Left lobe of liver (tissue), 2 donors: ENCODE data around the gene UQCRHL. TPM values are rescaled to one million over a fixed set of nuclear protein-coding genes. Genes with fewer than 3 reads are reported as not detected.

Experiments
- ATAC-seq: fragments of 200-7000 bp; cut with Tn5 transposase; one replicate; pipeline ENCODE4 v1.9.1; 2020; ENCODE audit warnings: mild to moderate bottlenecking, moderate library complexity
- DNase-seq: peaks from one replicate; pipeline ENCODE4 v3.0.0-alpha.2; 2020; ENCODE audit warnings: low spot score
- total RNA-seq: library from RNA; stranded (reverse); gene quantifications from one replicate; pipeline ENCODE4 v1.2.1, GENCODE V29; 2021
- donor health status: DM: no; HTN: no; CAD: no; lungs with moderate emphysema.
- donor health status: DM: no; HTN: yes; CAD: no.

The UQCRHL gene
- total RNA-seq, 1 donor from 2014 or later = 0.98 TPM

DNA sequence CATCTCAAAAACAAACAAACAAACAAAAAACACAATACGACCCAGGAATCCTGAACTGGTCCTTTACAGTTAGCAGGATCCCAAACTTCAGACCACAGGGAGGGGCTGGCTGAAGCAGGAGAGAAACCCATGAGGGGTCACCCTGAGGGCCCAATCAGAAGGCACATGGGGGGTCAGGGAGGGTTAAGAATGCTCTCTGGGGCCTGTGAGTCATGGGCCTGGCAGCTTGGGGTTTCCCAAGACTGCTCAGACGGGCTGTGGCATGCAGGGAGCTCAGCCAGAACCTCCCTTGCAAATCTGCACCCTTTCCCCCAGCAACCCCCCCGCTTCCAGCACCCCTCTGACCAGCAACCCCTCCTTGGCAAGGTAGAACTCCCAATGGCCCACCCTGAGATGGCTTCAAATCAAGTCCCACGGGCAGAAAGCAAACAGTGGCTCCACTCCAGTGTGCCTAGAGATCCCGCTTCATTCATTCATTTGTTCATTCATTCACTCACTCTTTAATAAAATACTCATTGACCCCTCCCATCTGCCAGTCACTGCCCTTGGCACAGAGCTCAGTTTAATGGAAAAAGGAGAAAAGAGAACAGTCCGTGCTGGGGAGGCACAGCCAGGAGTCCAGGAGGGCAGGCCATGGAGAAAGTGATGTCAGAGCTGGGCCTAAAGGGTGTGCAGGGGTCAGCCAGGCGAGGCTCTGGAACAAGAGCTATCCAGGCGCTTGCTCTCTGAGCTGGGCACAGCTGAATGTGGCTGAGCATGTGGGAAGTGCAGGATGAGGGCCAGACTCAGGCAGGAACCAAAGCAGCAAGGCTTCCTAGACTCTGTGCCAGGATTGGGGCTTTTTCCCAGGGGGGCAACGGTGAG, 8.2 kb downstream of the UQCRHL start:
- ATAC-seq = peak; percentile 85
- peak; percentile 94 for DNase-seq

GRCh38 chr1:15797614-15798390, 9.6 kb downstream of the UQCRHL start:
- DNase-seq = no peak

DNA sequence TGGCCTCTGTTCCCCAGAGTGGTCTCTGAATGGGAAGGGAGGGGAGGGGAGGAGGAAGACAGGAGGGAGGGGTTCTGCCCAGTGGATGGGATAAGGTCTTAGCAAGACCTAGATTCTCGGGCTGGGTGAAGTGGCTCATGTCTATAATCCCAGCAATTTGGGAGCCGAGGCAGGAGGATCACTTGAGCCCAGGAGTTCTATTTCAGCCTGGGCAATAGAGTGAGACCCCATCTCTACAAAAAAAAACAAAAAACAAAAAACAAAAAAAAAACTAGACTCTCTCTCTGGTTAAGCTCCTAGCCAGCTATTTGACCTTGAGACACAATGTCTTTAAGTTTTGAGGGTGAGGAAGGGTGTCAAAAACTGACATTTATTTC, 11.4 kb downstream of the UQCRHL start:
- ATAC-seq (no peak), DNase-seq (no peak)

More at GRCh38 chr1:15797614-15798390, 9.6 kb downstream of the UQCRHL start:
- no peak for ATAC-seq

DNA sequence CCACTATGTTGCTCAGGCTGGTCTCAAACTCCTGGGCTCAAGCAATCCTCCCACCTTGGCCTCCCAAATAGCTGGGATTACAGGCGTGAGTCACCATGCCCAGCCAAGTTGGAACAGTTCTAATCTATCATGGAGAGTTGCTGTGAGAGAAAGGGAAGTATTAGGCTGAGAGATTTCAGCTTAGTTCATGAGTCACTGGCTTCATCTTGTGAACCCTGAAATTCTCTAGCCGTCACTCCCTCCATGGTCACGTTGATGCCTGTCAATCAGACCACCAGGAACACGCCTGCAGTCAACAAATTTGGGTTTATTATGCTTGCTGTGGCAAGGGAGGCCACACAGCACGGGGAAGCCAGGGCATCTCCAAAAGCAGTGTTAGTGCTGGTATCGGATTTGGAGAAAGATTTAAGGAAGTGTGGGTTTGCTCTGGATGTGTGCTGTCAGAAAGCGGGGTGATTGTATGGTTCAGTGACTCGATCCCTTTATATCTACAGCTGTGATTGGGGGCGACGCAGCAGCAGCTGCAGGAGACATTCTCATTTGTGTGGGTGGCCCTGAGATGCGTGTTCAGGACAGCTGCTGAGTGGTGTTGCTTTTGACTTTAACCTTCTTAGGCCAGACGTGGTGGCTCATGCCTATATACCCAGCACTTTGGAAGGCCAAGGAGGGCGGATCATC, 18.7 kb downstream of the UQCRHL start:
- DNase-seq (no peak), ATAC-seq (no peak)

DNA sequence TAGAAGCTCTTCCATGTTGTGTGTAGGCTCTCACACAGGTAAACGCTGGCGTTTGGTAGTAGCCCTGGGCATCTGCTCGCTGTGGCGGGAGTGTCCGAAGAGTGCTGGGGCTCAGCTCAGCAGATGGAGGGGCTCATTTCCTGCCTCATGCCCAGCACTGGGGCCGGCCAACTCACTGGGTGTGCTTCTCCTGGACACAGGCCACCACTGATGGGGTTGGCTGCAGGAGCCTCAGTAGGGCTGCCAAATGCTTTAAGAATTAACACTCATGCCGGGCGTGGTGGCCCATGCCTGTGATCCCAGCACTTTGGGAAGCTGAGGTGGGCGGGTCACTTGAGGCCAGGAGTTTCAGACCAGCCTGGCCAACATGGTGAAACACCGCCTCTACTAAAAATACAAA, 20.9 kb downstream of the UQCRHL start:
- DNase-seq (no peak), ATAC-seq (no peak)

- DNase-seq = no peak
- no peak for ATAC-seq
These were observed 21.8 kb downstream of the UQCRHL start for GRCh38 chr1:15785683-15786082.

DNA sequence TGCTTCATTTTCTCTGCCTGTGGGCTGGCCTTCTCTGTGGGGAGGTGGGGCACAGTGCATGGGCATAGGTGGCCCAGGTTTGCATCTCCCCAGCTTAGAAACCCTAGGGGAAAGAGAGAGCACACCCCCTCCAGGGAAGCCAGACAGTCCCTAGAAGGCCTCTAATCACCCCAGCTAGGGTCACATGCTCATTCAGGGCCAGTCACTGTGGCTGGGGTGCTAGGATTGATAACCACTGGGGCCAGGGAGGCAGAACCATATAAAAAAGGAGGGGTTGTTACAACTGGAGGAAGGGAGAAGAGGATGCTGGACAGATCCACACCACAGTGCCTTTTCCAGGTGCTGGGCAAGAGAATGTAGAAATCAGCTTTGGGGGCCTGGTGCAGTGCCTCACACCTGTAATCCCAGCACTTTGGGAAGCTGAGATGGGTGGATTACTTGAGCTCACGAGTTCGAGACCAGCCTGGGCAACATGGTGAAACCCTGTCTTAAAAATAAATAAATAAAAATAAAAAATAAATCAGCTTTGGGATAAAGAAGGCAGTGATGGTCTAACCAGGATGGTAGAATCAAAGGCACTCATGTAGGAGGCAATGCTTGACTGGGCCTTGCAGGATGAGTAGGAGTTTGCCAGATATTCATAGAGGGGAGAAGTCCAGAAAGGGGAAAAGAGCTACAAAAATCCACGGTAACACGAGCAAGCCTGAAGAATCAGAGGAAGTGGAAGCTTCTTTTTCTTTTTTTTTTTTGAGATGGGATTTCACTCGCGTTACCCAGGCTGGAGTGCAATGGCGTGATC, 29.3 kb downstream of the UQCRHL start:
- DNase-seq (no peak), ATAC-seq (no peak)

GRCh38 chr1:15775706-15776105, 31.7 kb downstream of the UQCRHL start:
- ATAC-seq (no peak), DNase-seq (no peak)

DNA sequence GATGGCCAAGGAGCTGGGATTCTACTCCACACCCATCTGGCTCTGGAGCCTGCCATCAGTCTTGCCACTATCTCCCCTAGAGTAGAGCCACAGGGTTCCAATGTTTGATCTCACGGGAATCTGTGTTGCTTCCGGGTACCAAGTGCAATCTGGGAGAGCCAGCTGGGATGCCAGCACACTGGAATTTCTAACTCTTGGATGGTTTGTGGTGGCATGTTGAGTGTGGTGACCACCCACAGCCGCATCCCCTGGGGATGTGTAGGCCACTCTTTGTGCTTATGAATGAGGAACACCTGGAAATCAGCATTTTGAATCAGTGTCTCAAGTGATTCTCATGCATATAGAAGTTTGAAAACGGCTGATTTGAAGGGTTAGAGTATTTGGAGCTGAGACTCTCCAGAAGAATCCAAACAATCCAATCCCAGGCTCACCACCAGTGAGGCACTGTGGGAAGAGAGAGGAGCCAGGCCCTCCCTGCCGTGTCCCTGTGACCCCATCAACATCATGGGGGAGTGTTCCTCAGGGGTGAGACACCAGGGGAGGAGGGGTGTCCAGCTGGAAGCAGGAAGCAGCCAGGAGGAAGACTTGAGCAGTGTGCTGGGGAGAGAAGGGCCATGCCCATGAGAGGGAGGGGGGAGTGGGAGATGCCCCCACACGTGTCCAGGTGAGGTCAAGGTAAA, 35.5 kb downstream of the UQCRHL start:
- ATAC-seq (no peak), DNase-seq (no peak)

- ATAC-seq (peak; percentile 79), DNase-seq (no peak)
These were observed 37.0 kb downstream of the UQCRHL start for GRCh38 chr1:15770313-15770962.

DNA sequence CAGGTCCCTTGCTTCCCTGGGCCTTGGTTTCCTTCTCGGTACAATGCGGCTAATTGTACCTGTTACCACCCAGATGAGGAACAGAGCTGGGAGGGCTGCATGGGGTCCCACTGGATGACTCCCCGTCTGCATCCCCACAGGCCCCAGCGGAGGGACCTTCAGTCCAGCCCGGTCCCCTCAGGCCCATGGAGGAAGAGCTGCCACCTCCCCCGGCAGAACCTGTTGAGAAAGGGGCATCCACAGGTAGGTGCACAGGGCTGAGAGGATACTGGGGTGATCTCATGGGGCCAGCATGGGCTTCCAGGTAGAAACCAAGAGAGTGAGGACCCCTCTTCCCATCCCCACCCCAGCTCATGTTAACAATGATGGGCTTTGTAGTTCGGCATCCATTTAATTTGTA, 39.1 kb downstream of the UQCRHL start:
- ATAC-seq (no peak), DNase-seq (no peak)

GRCh38 chr1:15767941-15768340, 39.5 kb downstream of the UQCRHL start:
- DNase-seq (no peak), ATAC-seq (no peak)

DNA sequence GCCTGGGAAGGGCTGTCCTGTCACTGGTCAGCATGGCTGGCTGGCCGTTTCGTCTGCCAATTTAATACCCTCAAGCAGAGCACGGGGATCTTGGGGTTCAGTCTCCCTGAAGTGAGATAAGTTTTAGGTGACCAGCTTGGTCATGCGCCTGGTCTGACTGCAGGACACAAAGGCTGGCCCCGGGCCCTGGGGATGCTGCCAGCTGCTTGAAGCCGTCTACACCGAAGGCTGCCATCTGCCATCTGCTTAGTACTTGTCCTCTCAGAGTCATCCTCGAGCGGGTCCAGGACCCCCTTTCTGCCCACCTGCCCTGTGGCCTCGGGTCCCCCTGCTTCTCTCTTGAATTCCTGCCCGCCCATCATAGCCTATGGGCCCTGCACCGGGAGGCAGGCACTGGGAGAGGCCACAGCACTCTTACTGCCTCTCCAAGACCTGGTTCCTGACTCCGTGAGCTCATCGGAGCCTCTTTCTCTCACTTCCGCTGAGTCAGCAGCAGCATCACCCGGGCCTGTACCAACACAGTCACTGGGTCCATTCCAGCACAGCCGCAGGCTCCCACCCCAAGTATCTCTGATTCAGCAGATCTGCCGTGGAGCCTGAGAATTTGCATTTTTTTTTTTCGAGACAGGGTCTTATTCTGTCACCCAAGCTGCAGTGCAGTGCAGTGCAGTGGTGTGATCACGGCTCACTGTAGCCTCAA, 41.8 kb downstream of the UQCRHL start:
- DNase-seq = no peak
- peak; percentile 12 for ATAC-seq

DNA sequence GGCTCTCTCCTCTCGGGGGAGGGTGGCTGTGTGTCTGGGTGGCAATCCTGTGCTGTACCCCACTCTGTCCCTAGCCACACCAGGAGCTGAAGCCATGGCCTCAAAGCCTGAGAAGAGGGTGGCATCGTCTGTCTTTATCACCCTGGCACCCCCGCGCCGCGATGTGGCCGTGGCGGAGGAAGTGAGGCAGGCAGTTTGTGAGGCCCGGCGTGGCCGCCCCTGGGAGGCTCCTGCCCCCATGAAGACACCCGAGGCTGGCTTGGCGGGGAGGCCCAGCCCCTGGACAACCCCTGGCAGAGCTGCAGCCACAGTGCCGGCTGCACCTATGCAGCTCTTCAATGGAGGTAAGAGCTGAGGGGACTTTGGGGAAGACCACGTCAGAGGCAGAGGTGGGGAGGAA, 42.6 kb downstream of the UQCRHL start:
- DNase-seq (no peak), ATAC-seq (no peak)

DNA sequence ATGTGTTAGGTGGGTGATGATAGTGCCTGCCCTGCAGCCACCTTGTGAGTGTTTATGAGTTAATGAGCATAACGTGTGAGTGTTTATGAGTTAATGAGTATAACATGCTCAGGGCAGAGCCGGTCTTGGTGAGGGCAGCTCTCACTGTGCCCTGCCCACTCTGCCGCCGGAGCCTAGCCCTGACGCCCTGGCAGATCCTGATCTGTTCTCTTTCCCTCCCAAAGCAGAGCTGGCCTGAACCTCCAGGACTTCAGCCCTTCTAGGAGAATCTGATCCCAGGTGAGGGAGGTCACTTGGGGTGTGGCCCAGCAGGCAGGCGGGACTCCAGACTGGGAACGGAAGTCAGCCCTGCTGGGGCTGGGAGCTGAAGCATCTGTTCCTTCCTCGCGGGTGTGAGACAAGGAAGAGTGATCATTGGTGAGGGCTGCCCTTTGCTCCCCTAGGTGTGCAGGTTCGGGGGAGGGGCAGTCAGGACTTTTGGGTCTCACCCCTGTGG, 43.1 kb downstream of the UQCRHL start:
- ATAC-seq (peak; percentile 41), DNase-seq (no peak)

DNA sequence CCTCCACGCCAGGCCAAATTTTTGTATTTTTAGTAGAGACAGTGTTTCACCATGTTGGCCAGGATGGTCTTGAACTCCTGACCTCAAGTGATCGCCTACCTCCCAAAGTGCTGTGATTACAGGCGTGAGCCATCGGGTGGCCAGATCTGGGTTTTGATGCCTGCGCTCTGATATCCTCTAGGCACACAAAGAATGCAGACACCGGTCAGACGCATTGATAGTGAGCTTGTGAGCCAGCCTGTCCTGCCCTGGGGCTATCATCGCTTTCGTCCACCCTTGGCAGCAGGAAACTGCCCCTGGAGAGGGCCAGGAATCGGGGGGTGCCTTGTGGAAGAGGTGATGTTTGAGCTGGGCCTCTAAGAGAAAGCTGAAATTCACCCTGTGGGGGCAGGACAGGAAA, 44.9 kb downstream of the UQCRHL start:
- DNase-seq = no peak
- ATAC-seq = no peak

GRCh38 chr1:15761366-15762128, 45.9 kb downstream of the UQCRHL start:
- no peak for ATAC-seq
- no peak for DNase-seq
